ENCODE measurements around the gene RING1. TPM values are rescaled to one million over a fixed set of nuclear protein-coding genes. Genes with fewer than 3 reads are reported as not detected.

Gene RING1
- total RNA-seq, 3 donors from 2014 or later, result 11.8 to 20.6 (median 19.5) TPM

DNA sequence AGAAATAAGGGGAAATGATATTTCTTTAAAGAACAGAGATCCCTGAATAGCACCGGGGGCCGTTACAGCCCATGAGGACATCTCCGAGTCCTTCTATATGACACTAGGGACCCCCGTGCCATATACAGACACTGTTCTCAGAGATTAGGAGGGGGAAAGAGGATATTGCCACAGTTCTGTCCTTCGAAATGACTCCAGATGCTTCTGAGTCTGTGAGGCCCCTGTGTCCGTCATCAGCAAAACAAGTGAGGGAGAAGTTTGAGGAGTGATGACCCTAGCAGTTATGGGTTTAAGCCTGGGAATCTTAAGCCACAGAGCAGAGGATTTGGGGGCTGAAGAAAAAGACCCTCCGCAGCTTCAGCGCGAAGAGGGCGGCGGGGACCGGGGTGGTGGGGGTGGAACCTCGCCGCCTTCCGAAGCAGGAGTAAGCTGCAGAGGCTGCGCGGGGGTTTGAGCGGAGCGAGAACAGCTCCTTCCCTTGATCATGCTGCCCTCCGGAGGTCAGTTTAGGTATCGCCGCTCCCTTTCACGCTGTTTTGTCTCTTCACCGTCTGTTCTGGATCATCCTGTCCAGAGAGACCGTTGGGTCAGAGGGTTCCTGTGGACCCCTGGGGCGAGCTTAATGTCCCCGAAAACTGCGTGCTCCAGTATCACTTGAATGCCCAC lies 39.8 kb downstream of the RING1 start:
- H3K4me1 ChIP-seq, result peaks cover 0 to 6% of the 10 kb centered on the region in 2 donors
- TF ChIP-seq CTCF (IDR thresholded peaks at IDR 0.05) (peak; percentile 80 to 95 (median 95)), POLR2A (IDR thresholded peaks at IDR 0.05) (no peak), POLR2AphosphoS5 (IDR thresholded peaks at IDR 0.05) (peak in 1 of 3 donors; percentile 23)
- DNase-seq (ENCODE audit: low spot score in 2 of 2), result peak; percentile 85 to 93
- intact Hi-C loops (cut with DNase I; ENCODE audit: low total_unique reads), result loop anchor here (10.0 kb wide), 1 partner anchor 133 kb away; no protein-coding TSS in a partner anchor
- H3K36me3 ChIP-seq, result no peaks in the 10 kb centered on the region
- H3K27ac ChIP-seq, result peak overlapping the region; percentile 93 to 95
- H3K9me3 ChIP-seq, result no peaks in the 10 kb centered on the region
- peak overlapping the region; percentile 48 to 69 (median 69) for H3K4me3 ChIP-seq
- no peaks in the 10 kb centered on the region for H3K27me3 ChIP-seq

DNA sequence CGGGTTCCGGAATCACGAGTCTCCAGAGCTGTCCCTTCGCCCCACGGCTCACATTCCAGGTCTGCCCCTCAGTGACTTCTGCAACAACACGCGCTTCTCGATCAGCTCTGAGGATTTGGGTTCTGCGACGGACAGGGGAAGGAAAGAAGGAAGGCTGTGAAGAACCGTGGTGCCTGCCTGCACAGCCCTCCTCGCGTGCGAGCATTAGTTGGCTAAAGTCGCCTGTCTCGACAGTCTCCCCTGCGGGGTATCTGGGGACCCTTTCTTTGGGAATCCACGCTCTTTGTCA lies 40.3 kb downstream of the RING1 start:
- peaks cover 0 to 6% of the 10 kb centered on the region in 2 donors for H3K4me1 ChIP-seq
- intact Hi-C loops (cut with DNase I; ENCODE audit: low total_unique reads), result loop anchor here (10.0 kb wide), 1 partner anchor 134 kb away; no protein-coding TSS in a partner anchor
- DNase-seq (ENCODE audit: low spot score in 2 of 2), result no peak
- no peaks in the 10 kb centered on the region for H3K27me3 ChIP-seq
- no peaks in the 10 kb centered on the region for H3K36me3 ChIP-seq
- no peak for TF ChIP-seq POLR2A (IDR thresholded peaks at IDR 0.05)
- no peak for TF ChIP-seq POLR2AphosphoS5 (IDR thresholded peaks at IDR 0.05)
- peak in 1 of 3 donors; percentile 46 for TF ChIP-seq CTCF (IDR thresholded peaks at IDR 0.05)
- H3K9me3 ChIP-seq, result no peaks in the 10 kb centered on the region
- H3K4me3 ChIP-seq, result peak overlapping the region; percentile 48 to 69 (median 69)
- H3K27ac ChIP-seq, result peak overlapping the region; percentile 93 to 95

GRCh38 chr6:33248932-33249731 lies 40.8 kb downstream of the RING1 start:
- peaks cover 0 to 6% of the 10 kb centered on the region in 2 donors for H3K4me1 ChIP-seq
- TF ChIP-seq CTCF (IDR thresholded peaks at IDR 0.05) (no peak), POLR2AphosphoS5 (IDR thresholded peaks at IDR 0.05) (peak; percentile 58 to 85 (median 76)), POLR2A (IDR thresholded peaks at IDR 0.05) (peak; percentile 33)
- H3K27ac ChIP-seq, result peak overlapping the region; percentile 93 to 95
- H3K4me3 ChIP-seq, result peak overlapping the region; percentile 48 to 69 (median 69)
- no peaks in the 10 kb centered on the region for H3K36me3 ChIP-seq
- H3K9me3 ChIP-seq, result no peaks in the 10 kb centered on the region
- H3K27me3 ChIP-seq, result no peaks in the 10 kb centered on the region
- peak; percentile 97 to 98 for DNase-seq (ENCODE audit: low spot score in 2 of 2)
- intact Hi-C loops (cut with DNase I; ENCODE audit: low total_unique reads), result loop anchor here (10.0 kb wide), 1 partner anchor 134 kb away; no protein-coding TSS in a partner anchor

DNA sequence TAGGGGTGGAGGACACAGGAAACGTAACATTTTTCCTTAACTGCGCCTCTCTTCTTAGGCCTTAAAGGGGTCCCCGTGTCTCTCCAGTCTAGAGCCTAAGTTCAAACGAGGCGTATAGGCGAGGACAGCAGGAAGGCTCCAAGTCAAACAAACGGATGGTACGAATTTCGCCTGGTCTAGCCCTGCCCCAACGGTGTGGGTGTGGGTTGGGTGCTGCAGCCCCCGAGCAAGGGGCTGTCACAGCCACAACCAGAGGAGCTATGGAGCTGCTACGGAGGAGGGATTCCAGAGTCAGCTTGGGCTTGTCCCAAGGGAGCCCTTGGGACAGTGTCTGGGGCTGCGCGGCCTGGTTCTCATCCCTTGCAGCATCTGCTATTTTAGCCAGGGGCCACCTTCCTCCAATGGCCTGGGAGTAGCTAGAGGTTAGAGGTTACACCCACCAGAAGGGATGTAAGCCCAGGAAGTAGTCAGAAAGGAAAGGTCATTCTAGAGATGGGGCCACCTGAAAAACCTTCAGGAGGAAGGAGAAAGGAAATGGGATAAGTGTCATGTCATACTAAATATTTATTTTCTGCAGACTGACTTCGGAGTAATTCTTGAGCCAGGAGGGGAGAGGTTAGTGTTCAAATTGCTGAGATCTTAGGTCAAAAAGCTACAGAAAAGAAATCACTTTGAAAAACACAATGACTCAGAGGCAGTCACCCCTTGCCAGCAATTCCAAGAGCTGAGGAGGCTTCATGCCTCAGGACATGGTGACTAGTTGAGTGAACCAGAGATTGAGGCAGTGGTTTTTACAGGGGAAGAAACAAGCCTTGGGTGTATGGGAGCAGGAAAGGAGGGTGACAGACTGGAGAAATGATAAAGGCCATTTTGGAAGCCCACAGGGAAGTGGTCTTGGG lies 41.7 kb downstream of the RING1 start:
- TF ChIP-seq CTCF (IDR thresholded peaks at IDR 0.05) (no peak), POLR2A (IDR thresholded peaks at IDR 0.05) (peak; percentile 6), POLR2AphosphoS5 (IDR thresholded peaks at IDR 0.05) (no peak)
- Histone ChIP-seq H3K27me3 (no peaks in the 10 kb centered on the region), H3K4me3 (peak overlapping the region; percentile 48 to 69 (median 69)), H3K27ac (peak overlapping the region; percentile 93 to 95), H3K4me1 (peaks cover 0 to 6% of the 10 kb centered on the region in 2 donors), H3K9me3 (no peaks in the 10 kb centered on the region), H3K36me3 (no peaks in the 10 kb centered on the region)
- intact Hi-C loops (cut with DNase I; ENCODE audit: low total_unique reads), result loop anchor here (10.0 kb wide), 1 partner anchor 135 kb away; no protein-coding TSS in a partner anchor
- DNase-seq (ENCODE audit: low spot score in 2 of 2), result no peak

Measured in breast epithelium (tissue), 4 donors.